ENCODE data around the gene NEU2.

GRCh38 chr2:233025706-233026105 is 6.8 kb upstream of the NEU2 start:
- no peak for TF ChIP-seq NFYB (CRISPR knock-in tag; IDR thresholded peaks at IDR 0.05)
- no peak for TF ChIP-seq ZNF709 (CRISPR knock-in tag; IDR thresholded peaks at IDR 0.05)
- no peak for TF ChIP-seq CTCF (CRISPR knock-in tag; IDR thresholded peaks at IDR 0.05)
- no peak for TF ChIP-seq EP300 (IDR thresholded peaks at IDR 0.05; ENCODE audit: low read depth in 2 of 2, low read length in 2 of 2)
- TF ChIP-seq EP300 (CRISPR knock-in tag; IDR thresholded peaks at IDR 0.05; ENCODE audit: borderline replicate concordance) = no peak
- TF ChIP-seq ZNF513 (CRISPR knock-in tag; conservative IDR thresholded peaks at IDR 0.05) = no peak
- TF ChIP-seq, protein P1, sequence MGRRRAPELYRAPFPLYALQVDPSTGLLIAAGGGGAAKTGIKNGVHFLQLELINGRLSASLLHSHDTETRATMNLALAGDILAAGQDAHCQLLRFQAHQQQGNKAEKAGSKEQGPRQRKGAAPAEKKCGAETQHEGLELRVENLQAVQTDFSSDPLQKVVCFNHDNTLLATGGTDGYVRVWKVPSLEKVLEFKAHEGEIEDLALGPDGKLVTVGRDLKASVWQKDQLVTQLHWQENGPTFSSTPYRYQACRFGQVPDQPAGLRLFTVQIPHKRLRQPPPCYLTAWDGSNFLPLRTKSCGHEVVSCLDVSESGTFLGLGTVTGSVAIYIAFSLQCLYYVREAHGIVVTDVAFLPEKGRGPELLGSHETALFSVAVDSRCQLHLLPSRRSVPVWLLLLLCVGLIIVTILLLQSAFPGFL (CRISPR knock-in tag; IDR thresholded peaks at IDR 0.05) = no peak
- TF ChIP-seq ETS1 (CRISPR knock-in tag; IDR thresholded peaks at IDR 0.05) = no peak
- TF ChIP-seq MTA3 (CRISPR knock-in tag; IDR thresholded peaks at IDR 0.05) = no peak
- TF ChIP-seq RORA (CRISPR knock-in tag; IDR thresholded peaks at IDR 0.05) = no peak
- no peak for TF ChIP-seq ZNF143 (CRISPR knock-in tag; IDR thresholded peaks at IDR 0.05)
- TF ChIP-seq, protein P2, sequence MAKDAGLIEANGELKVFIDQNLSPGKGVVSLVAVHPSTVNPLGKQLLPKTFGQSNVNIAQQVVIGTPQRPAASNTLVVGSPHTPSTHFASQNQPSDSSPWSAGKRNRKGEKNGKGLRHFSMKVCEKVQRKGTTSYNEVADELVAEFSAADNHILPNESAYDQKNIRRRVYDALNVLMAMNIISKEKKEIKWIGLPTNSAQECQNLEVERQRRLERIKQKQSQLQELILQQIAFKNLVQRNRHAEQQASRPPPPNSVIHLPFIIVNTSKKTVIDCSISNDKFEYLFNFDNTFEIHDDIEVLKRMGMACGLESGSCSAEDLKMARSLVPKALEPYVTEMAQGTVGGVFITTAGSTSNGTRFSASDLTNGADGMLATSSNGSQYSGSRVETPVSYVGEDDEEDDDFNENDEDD (CRISPR knock-in tag; IDR thresholded peaks at IDR 0.05; ENCODE audit: borderline replicate concordance) = no peak

Data from HepG2 (cell line).